ENCODE results near the gene HOXA10.

The HOXA10 gene

DNA sequence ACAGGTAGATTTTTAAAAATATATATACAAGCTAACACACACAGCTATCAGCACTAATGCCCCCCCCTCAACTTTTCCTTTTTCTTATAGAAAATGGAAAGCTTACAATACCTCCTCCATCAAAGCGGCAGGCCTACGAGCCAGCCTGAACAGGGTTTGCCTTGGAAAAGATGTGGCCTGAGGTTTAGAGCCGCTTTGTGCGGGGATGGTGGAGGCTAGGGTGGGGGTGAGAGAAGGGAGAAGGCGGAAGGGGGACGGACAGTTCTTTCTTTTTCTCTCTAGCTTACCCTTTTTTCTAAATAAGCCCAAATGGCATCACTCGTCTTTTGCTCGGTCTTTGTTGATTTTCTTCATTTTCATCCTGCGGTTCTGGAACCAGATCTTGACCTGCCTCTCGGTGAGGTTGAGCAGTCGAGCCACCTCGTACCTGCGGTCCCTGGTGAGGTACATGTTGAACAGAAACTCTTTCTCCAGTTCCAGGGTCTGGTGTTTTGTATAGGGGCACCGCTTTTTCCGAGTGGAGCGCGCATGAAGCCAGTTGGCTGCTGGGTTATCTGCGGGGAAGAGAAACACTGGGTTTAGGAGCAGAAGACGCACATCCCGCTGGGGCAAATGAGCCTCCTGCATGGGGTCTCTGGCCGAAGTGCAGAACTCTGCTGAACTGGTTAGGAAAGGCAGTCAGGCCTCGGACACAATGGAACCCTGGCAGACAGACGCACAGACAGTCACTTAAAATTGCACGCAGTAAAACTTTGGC lies 10.7 kb downstream of the HOXA10 start:
- H3K4me3 ChIP-seq (replicated peaks; ENCODE audit: low read depth, low read length), result peak overlapping the region; percentile 83
- TF ChIP-seq, protein P1, sequence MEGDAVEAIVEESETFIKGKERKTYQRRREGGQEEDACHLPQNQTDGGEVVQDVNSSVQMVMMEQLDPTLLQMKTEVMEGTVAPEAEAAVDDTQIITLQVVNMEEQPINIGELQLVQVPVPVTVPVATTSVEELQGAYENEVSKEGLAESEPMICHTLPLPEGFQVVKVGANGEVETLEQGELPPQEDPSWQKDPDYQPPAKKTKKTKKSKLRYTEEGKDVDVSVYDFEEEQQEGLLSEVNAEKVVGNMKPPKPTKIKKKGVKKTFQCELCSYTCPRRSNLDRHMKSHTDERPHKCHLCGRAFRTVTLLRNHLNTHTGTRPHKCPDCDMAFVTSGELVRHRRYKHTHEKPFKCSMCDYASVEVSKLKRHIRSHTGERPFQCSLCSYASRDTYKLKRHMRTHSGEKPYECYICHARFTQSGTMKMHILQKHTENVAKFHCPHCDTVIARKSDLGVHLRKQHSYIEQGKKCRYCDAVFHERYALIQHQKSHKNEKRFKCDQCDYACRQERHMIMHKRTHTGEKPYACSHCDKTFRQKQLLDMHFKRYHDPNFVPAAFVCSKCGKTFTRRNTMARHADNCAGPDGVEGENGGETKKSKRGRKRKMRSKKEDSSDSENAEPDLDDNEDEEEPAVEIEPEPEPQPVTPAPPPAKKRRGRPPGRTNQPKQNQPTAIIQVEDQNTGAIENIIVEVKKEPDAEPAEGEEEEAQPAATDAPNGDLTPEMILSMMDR (IDR thresholded peaks at IDR 0.05; ENCODE audit: low read depth, low read length, missing control alignments), result no peak
- no peak for DNase-seq (ENCODE audit: extremely low read depth, low read depth)

DNA sequence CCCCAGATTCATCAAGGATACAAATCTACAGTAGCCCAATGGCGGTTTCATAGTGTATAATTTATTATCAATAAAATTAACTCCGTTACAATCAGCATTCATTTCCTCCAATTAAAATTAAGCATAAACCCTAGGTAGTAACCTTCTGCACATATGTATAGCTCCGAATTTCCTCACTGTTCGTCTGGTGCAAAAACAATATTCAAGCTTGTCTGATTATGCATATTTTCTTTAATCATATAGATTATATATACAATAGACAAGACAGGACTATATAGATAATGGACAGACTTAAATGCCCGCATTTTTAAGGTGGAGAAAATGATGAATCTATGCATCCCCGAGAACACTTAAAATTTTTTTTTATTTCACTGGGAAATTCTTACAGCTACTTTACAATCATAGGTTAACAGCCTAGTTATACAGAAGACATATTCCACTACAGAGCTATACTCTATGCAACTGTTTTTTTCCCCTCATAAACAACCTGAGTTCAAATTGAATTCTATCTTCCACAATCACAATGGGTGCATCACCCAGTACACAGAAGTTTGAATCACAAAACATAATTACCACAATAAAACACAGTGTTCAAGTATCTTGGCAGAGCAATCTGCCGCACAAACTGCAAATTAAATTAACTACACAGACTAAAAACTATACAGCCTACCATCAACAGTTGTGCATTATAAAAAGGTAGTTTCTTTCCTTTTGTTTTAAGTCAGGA lies 11.4 kb downstream of the HOXA10 start:
- TF ChIP-seq, protein P1 (IDR thresholded peaks at IDR 0.05; ENCODE audit: low read depth, low read length, missing control alignments), result no peak
- no peak for DNase-seq (ENCODE audit: extremely low read depth, low read depth)
- H3K4me3 ChIP-seq (replicated peaks; ENCODE audit: low read depth, low read length), result peak overlapping the region; percentile 83

DNA sequence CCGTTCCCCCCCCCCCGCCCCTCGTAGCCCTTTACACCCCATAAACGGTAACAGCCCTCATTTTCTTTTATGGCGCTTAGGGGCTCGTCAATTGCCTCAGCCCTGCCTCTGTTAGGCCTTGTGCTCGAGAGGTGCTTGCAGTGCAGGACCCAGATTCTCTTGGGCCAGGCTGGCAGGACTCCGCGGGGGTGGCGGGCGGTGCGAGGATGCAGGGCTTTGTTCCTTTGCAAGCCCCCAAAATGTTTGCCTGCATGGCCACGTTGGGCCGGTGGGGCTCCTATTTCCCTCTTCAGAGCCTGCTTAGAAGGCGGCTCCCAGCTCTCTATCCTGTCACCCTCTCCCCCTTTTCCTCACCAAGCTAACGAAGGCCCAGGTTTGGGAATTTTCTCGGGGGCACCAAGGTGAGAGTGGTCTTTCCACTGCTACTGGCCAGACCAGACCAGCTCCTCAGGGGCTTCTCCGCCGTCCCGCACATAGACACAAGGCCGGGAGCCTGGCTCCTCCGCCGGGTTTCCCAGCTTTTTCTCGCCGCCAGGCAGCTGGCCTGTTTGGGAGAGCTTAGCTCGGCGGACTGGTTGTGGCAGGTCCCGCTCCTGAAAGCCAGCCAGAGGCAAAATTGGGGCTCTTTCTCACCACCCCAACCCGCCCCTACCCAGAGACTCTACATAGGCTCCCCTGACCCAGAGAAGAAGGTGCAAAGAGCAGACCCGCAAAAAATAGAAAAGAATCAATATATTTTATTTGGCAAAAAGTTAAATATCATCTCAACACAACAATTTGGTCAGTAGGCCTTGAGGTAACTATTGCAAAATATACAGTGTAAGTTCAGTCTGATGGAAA lies 12.2 kb downstream of the HOXA10 start:
- TF ChIP-seq, protein P1 (IDR thresholded peaks at IDR 0.05; ENCODE audit: low read depth, low read length, missing control alignments), result no peak
- H3K4me3 ChIP-seq (replicated peaks; ENCODE audit: low read depth, low read length), result peak overlapping the region; percentile 83
- DNase-seq (ENCODE audit: extremely low read depth, low read depth), result no peak

DNA sequence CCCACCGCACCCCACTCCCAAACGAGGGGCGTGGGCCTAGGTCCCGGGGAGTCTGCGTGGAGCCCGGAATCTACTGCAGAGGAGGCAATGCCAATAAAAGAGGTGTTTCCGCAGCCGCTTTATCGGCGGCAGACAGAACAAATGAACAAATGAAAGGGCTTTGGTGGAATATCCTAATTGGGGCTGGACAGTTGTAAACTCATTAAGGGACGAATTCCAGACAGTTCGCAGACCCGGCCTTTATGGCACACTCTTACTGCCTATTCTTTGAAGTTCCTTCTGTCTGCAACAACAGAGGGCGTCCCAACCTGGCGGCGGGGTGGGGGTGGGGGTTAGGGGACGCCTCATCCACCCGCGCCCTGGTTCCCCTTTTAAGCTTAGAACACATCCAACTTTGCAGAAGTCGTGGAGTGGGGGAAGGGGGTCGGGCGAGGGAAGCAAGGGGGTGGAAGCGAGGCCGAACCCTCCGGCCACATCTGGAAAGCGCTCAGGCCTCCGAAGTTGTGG lies 12.9 kb downstream of the HOXA10 start:
- DNase-seq (ENCODE audit: extremely low read depth, low read depth), result no peak
- TF ChIP-seq, protein P1 (IDR thresholded peaks at IDR 0.05; ENCODE audit: low read depth, low read length, missing control alignments), result no peak
- peak overlapping the region; percentile 40 for H3K4me3 ChIP-seq (replicated peaks; ENCODE audit: low read depth, low read length)

DNA sequence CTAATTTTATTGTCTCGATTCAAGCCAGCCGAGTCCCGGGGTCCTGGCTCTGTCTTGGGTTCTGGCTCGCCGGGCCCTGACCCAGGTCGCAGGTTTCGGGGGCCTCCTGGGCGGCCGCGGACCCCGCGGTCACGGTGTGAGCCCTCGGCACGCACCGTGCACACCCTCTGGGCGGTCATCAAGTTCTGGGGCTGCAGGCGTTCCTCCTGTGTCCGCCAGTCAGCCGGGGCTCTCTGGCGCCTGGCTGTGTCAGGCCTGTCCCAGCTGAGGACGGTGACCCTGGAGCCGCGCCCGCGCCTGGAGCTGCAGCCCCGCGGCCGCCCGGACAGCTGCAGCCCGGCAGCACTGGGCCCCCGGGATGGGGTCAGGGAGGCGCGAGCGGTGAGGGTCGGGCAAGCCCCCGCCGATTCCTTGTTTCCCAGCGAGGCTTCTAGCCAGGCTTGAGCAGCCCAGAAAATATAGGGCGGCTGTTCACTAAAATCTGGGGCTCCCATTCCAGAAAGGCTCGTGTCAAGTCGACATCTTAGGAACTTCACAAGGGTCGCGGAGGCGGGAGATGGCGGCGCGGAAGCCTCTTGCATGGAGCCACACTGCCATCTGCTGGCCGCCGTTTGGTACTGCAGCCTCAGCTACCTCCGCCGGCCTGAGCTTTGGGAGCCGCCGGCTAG lies 13.4 kb downstream of the HOXA10 start:
- no peak for DNase-seq (ENCODE audit: extremely low read depth, low read depth)
- peak overlapping the region; percentile 40 for H3K4me3 ChIP-seq (replicated peaks; ENCODE audit: low read depth, low read length)
- TF ChIP-seq, protein P1 (IDR thresholded peaks at IDR 0.05; ENCODE audit: low read depth, low read length, missing control alignments), result peak; percentile 87

DNA sequence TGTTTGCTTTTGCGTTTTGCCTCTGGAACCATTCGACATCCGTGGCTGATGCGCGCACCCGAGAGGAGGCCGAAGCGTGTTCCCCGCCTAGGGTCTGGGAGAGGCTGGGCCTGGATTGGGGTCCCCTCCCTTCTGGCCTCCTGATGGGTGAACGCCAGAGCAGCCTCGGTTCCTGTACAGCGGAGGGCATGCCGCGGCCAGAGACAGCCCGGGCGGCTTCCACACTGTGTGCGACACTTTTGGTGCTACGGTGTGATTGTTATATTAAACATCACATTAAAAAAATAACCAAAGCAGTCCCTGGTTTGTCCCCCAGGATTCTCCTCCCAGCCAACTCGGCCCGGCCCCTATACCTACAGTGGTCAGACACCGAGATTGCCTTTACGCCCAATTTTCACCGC lies 14.0 kb downstream of the HOXA10 start:
- H3K4me3 ChIP-seq (replicated peaks; ENCODE audit: low read depth, low read length), result no peak overlapping the region
- TF ChIP-seq, protein P1 (IDR thresholded peaks at IDR 0.05; ENCODE audit: low read depth, low read length, missing control alignments), result no peak
- DNase-seq (ENCODE audit: extremely low read depth, low read depth), result no peak

All from HFF-Myc (cell line).